ENCODE data around the gene GTF2A2. TPM values are rescaled to one million over a fixed set of nuclear protein-coding genes. Genes with fewer than 3 reads are reported as not detected.

GTF2A2 gene
- total RNA-seq, 1 donor: 19.2 TPM

- Histone ChIP-seq H3K36me3 (ENCODE audit: insufficient read depth, low read length) (no peaks in the 10 kb centered on the region), H3K9me3 (ENCODE audit: low read depth, low read length) (no peaks in the 10 kb centered on the region), H3K4me3 (ENCODE audit: insufficient read depth, low read length) (no peak overlapping the region), H3K79me2 (ENCODE audit: insufficient read depth, low read length) (no peaks in the 10 kb centered on the region), H3K4me1 (ENCODE audit: insufficient read depth, low read length) (no peaks in the 10 kb centered on the region), H3K27ac (ENCODE audit: low read depth, low read length) (no peak overlapping the region), H4K20me1 (ENCODE audit: insufficient read depth, low read length) (no peaks in the 10 kb centered on the region), H3K27me3 (ENCODE audit: insufficient read depth, low read length) (peaks cover 24% of the 10 kb centered on the region), H3K4me2 (ENCODE audit: insufficient read depth, low read length) (no peak overlapping the region), H2AFZ (ENCODE audit: low read length) (no peak overlapping the region)
- no peak for DNase-seq (ENCODE audit: insufficient read length, low spot score, missing footprints)
- TF ChIP-seq, protein P1, sequence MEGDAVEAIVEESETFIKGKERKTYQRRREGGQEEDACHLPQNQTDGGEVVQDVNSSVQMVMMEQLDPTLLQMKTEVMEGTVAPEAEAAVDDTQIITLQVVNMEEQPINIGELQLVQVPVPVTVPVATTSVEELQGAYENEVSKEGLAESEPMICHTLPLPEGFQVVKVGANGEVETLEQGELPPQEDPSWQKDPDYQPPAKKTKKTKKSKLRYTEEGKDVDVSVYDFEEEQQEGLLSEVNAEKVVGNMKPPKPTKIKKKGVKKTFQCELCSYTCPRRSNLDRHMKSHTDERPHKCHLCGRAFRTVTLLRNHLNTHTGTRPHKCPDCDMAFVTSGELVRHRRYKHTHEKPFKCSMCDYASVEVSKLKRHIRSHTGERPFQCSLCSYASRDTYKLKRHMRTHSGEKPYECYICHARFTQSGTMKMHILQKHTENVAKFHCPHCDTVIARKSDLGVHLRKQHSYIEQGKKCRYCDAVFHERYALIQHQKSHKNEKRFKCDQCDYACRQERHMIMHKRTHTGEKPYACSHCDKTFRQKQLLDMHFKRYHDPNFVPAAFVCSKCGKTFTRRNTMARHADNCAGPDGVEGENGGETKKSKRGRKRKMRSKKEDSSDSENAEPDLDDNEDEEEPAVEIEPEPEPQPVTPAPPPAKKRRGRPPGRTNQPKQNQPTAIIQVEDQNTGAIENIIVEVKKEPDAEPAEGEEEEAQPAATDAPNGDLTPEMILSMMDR (IDR thresholded peaks at IDR 0.05; ENCODE audit: extremely low read depth, low read depth, low read length): no peak
Measured at GRCh38 chr15:59614153-59614552, 43.2 kb downstream of the GTF2A2 start.

- H3K27me3 ChIP-seq (ENCODE audit: insufficient read depth, low read length): peaks cover 8% of the 10 kb centered on the region
- no peak within 1 kb of the TSS for H3K4me2 ChIP-seq (ENCODE audit: insufficient read depth, low read length)
- H3K27ac ChIP-seq (ENCODE audit: low read depth, low read length): no peak within 1 kb of the TSS
- H4K20me1 ChIP-seq (ENCODE audit: insufficient read depth, low read length): no peaks in the 10 kb centered on the region
- no peaks in the 10 kb centered on the region for H3K9me3 ChIP-seq (ENCODE audit: low read depth, low read length)
- no peaks in the 10 kb centered on the region for H3K4me1 ChIP-seq (ENCODE audit: insufficient read depth, low read length)
- no peaks in the 10 kb centered on the region for H3K36me3 ChIP-seq (ENCODE audit: insufficient read depth, low read length)
- TF ChIP-seq, protein P1 (IDR thresholded peaks at IDR 0.05; ENCODE audit: extremely low read depth, low read depth, low read length): no peak
- H2AFZ ChIP-seq (ENCODE audit: low read length): no peak within 1 kb of the TSS
- DNase-seq (ENCODE audit: insufficient read length, low spot score, missing footprints): peak; percentile 96
- no peak within 1 kb of the TSS for H3K4me3 ChIP-seq (ENCODE audit: insufficient read depth, low read length)
- no peaks in the 10 kb centered on the region for H3K79me2 ChIP-seq (ENCODE audit: insufficient read depth, low read length)
Measured at GRCh38 chr15:59611276-59612260, 45.7 kb downstream of the GTF2A2 start, which contains the start of gene GCNT3. Gene GCNT3 (plus strand): TSS chr15:59611783. CDS start chr15:59618239, 6,456 bp downstream.

DNA sequence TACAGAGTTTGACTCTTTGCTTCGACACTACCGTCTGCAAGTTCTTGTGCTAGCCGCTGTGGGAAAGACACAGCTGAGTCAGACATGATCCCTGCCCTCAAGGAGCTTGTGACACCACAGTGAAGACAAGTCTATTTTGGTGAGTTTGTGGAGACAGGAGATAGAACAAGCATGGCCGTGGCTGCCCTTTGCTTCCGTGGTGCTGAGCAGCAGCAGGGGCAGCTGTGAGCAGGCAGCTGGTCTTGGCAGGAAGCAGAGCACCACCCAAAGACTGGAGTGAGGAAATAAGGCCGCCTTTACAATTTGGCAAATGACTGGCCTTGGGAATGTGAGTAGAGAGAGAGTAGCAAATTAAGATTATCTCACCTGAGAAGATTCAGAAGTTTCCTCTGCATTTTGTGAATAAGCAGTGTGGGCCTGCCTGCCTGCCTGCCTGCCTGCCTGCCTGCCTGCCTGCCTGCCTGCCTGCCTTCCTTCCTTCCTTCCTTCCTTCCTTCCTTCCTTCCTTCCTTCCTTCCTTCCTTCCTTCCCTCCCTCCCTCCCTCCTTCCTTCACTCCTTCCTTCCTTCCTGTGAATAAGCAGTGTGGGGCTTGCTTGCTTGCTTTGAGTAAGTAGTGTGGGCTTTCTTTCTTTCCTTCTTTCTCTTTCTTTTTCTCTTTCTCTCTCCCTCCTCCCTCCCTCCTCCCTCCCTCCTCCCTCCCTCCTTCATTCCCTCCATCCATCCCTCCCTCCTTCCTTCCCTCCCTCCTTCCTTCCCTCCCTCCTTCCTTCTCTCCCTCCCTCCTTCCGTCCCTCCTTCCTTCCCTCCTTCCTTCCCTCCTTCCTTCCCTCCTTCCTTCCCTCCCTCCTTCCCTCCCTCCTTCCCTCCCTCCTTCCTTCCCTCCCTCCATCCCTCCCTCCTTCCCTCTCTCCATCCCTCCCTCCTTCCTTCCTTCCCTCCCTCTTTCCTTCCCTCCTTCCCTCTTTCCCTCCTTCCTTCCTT is 47.3 kb downstream of the GTF2A2 start:
- Histone ChIP-seq H3K79me2 (ENCODE audit: insufficient read depth, low read length) (no peaks in the 10 kb centered on the region), H3K27me3 (ENCODE audit: insufficient read depth, low read length) (peaks cover 3% of the 10 kb centered on the region), H3K36me3 (ENCODE audit: insufficient read depth, low read length) (no peaks in the 10 kb centered on the region), H3K27ac (ENCODE audit: low read depth, low read length) (no peak overlapping the region), H3K4me2 (ENCODE audit: insufficient read depth, low read length) (no peak overlapping the region), H3K4me3 (ENCODE audit: insufficient read depth, low read length) (no peak overlapping the region), H3K9me3 (ENCODE audit: low read depth, low read length) (no peaks in the 10 kb centered on the region), H4K20me1 (ENCODE audit: insufficient read depth, low read length) (no peaks in the 10 kb centered on the region), H2AFZ (ENCODE audit: low read length) (no peak overlapping the region), H3K4me1 (ENCODE audit: insufficient read depth, low read length) (no peaks in the 10 kb centered on the region)
- peak; percentile 36 for DNase-seq (ENCODE audit: insufficient read length, low spot score, missing footprints)
- TF ChIP-seq, protein P1 (IDR thresholded peaks at IDR 0.05; ENCODE audit: extremely low read depth, low read depth, low read length): no peak
